HG03342 (cell line): ENCODE results near the gene ATF2.

Experiments used
- ATAC-seq: cut with Tn5 transposase; IDR thresholded peaks from one replicate; pipeline ENCODE4 v1.9.1; 2021; ENCODE audit warnings: mild to moderate bottlenecking, moderate library complexity; ENCODE audit not compliant: unreplicated experiment

Gene ATF2

GRCh38 chr2:175167792-175168563, at the start of gene ATF2:
ATF2 (minus strand) TSS chr2:175168203; CDS start chr2:175136443, 31,760 bp downstream.
- ATAC-seq, result peak; percentile 95

GRCh38 chr2:175207741-175208438, 39.9 kb upstream of the ATF2 start:
- no peak for ATAC-seq

GRCh38 chr2:175206866-175207265, 38.9 kb upstream of the ATF2 start:
- no peak for ATAC-seq

GRCh38 chr2:175205523-175205922, 37.5 kb upstream of the ATF2 start:
- no peak for ATAC-seq

- peak; percentile 83 for ATAC-seq
Measured at GRCh38 chr2:175203621-175204496, 35.9 kb upstream of the ATF2 start.

- ATAC-seq, result no peak
Measured at GRCh38 chr2:175195012-175195411, 27.0 kb upstream of the ATF2 start.

- no peak for ATAC-seq
Measured at GRCh38 chr2:175188761-175189160, 20.8 kb upstream of the ATF2 start.

- no peak for ATAC-seq
Measured at GRCh38 chr2:175187378-175187777, 19.4 kb upstream of the ATF2 start.

GRCh38 chr2:175183674-175184073, 15.7 kb upstream of the ATF2 start:
- ATAC-seq, result no peak

- no peak for ATAC-seq
Measured at GRCh38 chr2:175181877-175182308, 13.9 kb upstream of the ATF2 start.

GRCh38 chr2:175181104-175181876, 13.3 kb upstream of the ATF2 start, which contains the start of gene ATP5MC3:
ATP5MC3 (minus strand) TSS chr2:175181710; CDS start chr2:175181393, 317 bp downstream.
- ATAC-seq, result peak; percentile 91

GRCh38 chr2:175180701-175181103, 12.7 kb upstream of the ATF2 start:
- ATAC-seq, result peak; percentile 55

- ATAC-seq, result no peak
Measured at GRCh38 chr2:175176624-175177023, 8.6 kb upstream of the ATF2 start.

GRCh38 chr2:175175896-175176295, 7.9 kb upstream of the ATF2 start:
- no peak for ATAC-seq

- no peak for ATAC-seq
Measured at GRCh38 chr2:175175320-175175719, 7.3 kb upstream of the ATF2 start.

- no peak for ATAC-seq
Measured at GRCh38 chr2:175170659-175171304, 2.8 kb upstream of the ATF2 start.

- no peak for ATAC-seq
Measured at GRCh38 chr2:175169191-175169590, 1.2 kb upstream of the ATF2 start.

- peak; percentile 21 for ATAC-seq
Measured at GRCh38 chr2:175168564-175168945, 552 bp upstream of the ATF2 start.

GRCh38 chr2:175167076-175167791, 769 bp downstream of the ATF2 start:
- ATAC-seq, result peak; percentile 0
